ENCODE data around the gene UACA. TPM values are rescaled to one million over a fixed set of nuclear protein-coding genes. Genes with fewer than 3 reads are reported as not detected.

UACA gene
- polyA plus RNA-seq, 1 donor (not counting 4 experiments of a cell fraction or from before 2014, with no cell fraction given) = 26.6 TPM

DNA sequence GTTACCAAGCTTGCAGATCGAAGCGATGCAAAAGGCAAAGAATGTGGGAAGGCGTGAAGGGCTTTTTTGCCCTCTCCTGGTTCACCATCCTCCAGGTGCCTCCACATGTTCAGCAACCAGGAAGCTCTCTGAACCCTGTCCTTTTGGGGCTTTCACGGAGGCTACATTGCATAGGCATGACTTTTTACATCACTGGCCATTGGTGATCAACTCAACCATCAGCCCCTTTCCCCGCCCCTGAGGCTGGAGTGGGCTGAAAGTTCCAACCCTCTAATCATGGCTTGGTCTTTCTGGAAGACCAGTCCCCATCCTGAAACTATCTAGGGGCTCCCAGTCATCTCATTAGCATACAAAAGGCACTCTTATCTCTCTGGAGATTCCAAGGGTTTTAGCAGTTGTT is 52.6 kb downstream of the UACA start:
- dilution Hi-C loops (cut with MboI; ENCODE audit: extremely low pct_ligation_motif_present, low sequenced_read_pairs) = no loop called here
- FAIRE-seq = no peak

DNA sequence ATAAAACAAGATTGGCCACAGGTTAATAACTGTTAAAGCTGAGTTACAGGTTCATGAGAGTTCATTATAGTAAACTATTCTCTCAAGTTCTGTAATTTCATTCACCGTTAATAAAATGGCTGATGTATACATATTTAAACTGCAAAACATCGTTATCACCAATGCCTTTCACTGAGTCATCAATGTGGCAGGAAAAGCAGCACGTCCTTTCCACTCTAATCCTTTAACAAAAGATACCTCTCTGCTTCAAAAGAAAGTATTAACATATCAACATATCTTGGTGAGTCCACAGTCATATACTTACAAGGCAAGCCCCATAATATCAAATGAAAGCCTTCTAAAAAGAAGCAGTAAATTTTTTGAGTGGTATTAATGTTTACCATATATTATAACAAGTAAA is 54.5 kb downstream of the UACA start:
- FAIRE-seq (no peak), DNase-seq (ENCODE audit: low read depth, low spot score) (no peak)
- Histone ChIP-seq H3K4me1 (ENCODE audit: control insufficient read depth, extremely low read depth, insufficient read depth, low read length) (peaks cover 1% of the 10 kb centered on the region), H3K4me2 (ENCODE audit: control insufficient read depth, extremely low read depth, insufficient read depth, low read depth, low read length) (no peak overlapping the region), H3K79me2 (ENCODE audit: control insufficient read depth, insufficient read depth, low read length) (peaks cover 12% of the 10 kb centered on the region), H2AFZ (ENCODE audit: control insufficient read depth, low read length) (no peak overlapping the region), H3K36me3 (ENCODE audit: control insufficient read depth in 2 of 2, extremely low read depth in 1 of 2, insufficient read depth in 2 of 2, low read length in 2 of 2) (no peaks in the 10 kb centered on the region), H3K27me3 (ENCODE audit: control insufficient read depth, extremely low read depth, insufficient read depth, low read length) (no peaks in the 10 kb centered on the region), H3K4me3 (ENCODE audit: control insufficient read depth in 2 of 3, extremely low read depth in 1 of 3, insufficient read depth in 2 of 3, low read depth in 1 of 3, low read length in 3 of 3) (no peak overlapping the region), H3K27ac (ENCODE audit: control insufficient read depth, insufficient read depth, low read length) (no peak overlapping the region), H3K9ac (ENCODE audit: control insufficient read depth, extremely low read depth, insufficient read depth, low read length) (no peak overlapping the region), H4K20me1 (ENCODE audit: control insufficient read depth, extremely low read depth, insufficient read depth, low read length) (no peaks in the 10 kb centered on the region), H3K9me1 (ENCODE audit: control insufficient read depth, extremely low read depth, insufficient read depth, low read length) (no peaks in the 10 kb centered on the region), H3K9me3 (ENCODE audit: control insufficient read depth, low read depth, low read length) (no peaks in the 10 kb centered on the region)
- TF ChIP-seq, protein P1, sequence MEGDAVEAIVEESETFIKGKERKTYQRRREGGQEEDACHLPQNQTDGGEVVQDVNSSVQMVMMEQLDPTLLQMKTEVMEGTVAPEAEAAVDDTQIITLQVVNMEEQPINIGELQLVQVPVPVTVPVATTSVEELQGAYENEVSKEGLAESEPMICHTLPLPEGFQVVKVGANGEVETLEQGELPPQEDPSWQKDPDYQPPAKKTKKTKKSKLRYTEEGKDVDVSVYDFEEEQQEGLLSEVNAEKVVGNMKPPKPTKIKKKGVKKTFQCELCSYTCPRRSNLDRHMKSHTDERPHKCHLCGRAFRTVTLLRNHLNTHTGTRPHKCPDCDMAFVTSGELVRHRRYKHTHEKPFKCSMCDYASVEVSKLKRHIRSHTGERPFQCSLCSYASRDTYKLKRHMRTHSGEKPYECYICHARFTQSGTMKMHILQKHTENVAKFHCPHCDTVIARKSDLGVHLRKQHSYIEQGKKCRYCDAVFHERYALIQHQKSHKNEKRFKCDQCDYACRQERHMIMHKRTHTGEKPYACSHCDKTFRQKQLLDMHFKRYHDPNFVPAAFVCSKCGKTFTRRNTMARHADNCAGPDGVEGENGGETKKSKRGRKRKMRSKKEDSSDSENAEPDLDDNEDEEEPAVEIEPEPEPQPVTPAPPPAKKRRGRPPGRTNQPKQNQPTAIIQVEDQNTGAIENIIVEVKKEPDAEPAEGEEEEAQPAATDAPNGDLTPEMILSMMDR (optimal IDR thresholded peaks at IDR 0.05 in 1 of 3, IDR thresholded peaks at IDR 0.05 in 1 of 3, conservative IDR thresholded peaks at IDR 0.05 in 1 of 3; ENCODE audit: extremely low read depth in 1 of 3, insufficient read depth in 2 of 3, low read length in 3 of 3) = no peak
- no peak for TF ChIP-seq EZH2 (IDR thresholded peaks at IDR 0.05; ENCODE audit: low read length)
- dilution Hi-C loops (cut with MboI; ENCODE audit: extremely low pct_ligation_motif_present, low sequenced_read_pairs) = no loop called here

More for the DNA sequence above, 52.6 kb downstream of the UACA start:
- no peak for TF ChIP-seq EZH2 (IDR thresholded peaks at IDR 0.05; ENCODE audit: low read length)
- TF ChIP-seq, protein P1 (optimal IDR thresholded peaks at IDR 0.05 in 1 of 3, IDR thresholded peaks at IDR 0.05 in 1 of 3, conservative IDR thresholded peaks at IDR 0.05 in 1 of 3; ENCODE audit: extremely low read depth in 1 of 3, insufficient read depth in 2 of 3, low read length in 3 of 3) = no peak
- H3K79me2 ChIP-seq (ENCODE audit: control insufficient read depth, insufficient read depth, low read length) = peaks cover 10% of the 10 kb centered on the region
- no peak overlapping the region for H3K4me3 ChIP-seq (ENCODE audit: control insufficient read depth in 2 of 3, extremely low read depth in 1 of 3, insufficient read depth in 2 of 3, low read depth in 1 of 3, low read length in 3 of 3)
- no peaks in the 10 kb centered on the region for H3K9me1 ChIP-seq (ENCODE audit: control insufficient read depth, extremely low read depth, insufficient read depth, low read length)
- H3K4me1 ChIP-seq (ENCODE audit: control insufficient read depth, extremely low read depth, insufficient read depth, low read length) = peaks cover 10% of the 10 kb centered on the region
- H4K20me1 ChIP-seq (ENCODE audit: control insufficient read depth, extremely low read depth, insufficient read depth, low read length) = no peaks in the 10 kb centered on the region
- H3K27me3 ChIP-seq (ENCODE audit: control insufficient read depth, extremely low read depth, insufficient read depth, low read length) = no peaks in the 10 kb centered on the region
- no peak overlapping the region for H3K9ac ChIP-seq (ENCODE audit: control insufficient read depth, extremely low read depth, insufficient read depth, low read length)
- H3K36me3 ChIP-seq (ENCODE audit: control insufficient read depth in 2 of 2, extremely low read depth in 1 of 2, insufficient read depth in 2 of 2, low read length in 2 of 2) = no peaks in the 10 kb centered on the region
- H3K4me2 ChIP-seq (ENCODE audit: control insufficient read depth, extremely low read depth, insufficient read depth, low read depth, low read length) = no peak overlapping the region
- no peaks in the 10 kb centered on the region for H3K9me3 ChIP-seq (ENCODE audit: control insufficient read depth, low read depth, low read length)
- H2AFZ ChIP-seq (ENCODE audit: control insufficient read depth, low read length) = no peak overlapping the region
- no peak for DNase-seq (ENCODE audit: low read depth, low spot score)
- H3K27ac ChIP-seq (ENCODE audit: control insufficient read depth, insufficient read depth, low read length) = no peak overlapping the region
